GM23248 (cell line): ENCODE results near the gene C16orf92.

Experiments used
- EZH2 ChIP-seq: fragments of 200-600 bp; sonication (generic); IDR thresholded peaks from 2 replicates; pipeline ENCODE4 v1.6.1; 2018; ENCODE audit warnings: antibody characterized with exemption, mild to moderate bottlenecking; ENCODE audit not compliant: insufficient read depth, poor library complexity, severe bottlenecking
- EZH2phosphoT487 ChIP-seq: fragments of 200-600 bp; sonication (generic); IDR thresholded peaks from 2 replicates; pipeline ENCODE4 v1.6.1; 2018; ENCODE audit warnings: antibody characterized with exemption, moderate library complexity, mild to moderate bottlenecking, low read depth; ENCODE audit not compliant: insufficient read depth

DNA sequence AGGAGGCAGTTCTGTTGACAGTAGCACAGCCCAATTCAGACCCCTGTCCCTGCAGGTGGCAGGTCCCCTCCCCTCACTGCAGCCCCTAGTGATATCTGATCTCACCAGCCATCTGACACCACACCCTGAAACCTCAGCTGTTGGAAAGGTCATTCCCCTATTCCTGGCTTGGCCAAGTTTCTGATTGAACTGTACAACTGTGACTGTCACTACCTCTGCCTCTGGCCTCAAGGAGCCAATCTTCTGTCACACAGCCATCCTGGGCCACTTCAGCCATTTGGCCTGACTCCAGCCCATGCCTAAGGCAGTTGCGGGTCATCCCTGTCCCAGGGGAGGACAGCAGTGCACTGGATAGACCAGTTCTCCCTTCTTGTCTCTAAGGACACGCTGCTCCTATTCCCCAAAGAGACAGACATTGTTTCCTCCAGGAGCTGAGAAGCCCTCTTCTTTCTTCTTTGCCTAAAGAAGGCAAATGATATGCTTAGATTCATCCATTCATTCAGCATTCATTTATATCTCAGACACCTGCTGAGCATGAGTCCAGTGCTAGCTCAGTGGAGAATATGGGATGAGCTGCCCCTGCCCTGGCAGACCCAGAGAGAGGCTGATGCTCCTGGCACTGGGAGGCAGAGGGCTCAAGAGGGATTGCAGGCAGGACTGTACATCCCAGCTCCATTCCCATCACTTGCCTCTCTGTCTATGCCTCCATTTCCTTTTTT, 38.0 kb downstream of the C16orf92 start:
- TF ChIP-seq EZH2phosphoT487 (no peak), EZH2 (no peak)
